ENCODE measurements around the gene ITSN2.

The ITSN2 gene

GRCh38 chr2:24269265-24269664, 91.1 kb downstream of the ITSN2 start:
- no peak for DNase-seq (ENCODE audit: low spot score)

- no peak for DNase-seq (ENCODE audit: low spot score)
Measured at GRCh38 chr2:24265212-24265611, 95.1 kb downstream of the ITSN2 start.

GRCh38 chr2:24262421-24262970, 97.8 kb downstream of the ITSN2 start:
- no peak for DNase-seq (ENCODE audit: low spot score)

- no peak for DNase-seq (ENCODE audit: low spot score)
Measured at GRCh38 chr2:24261441-24261840, 98.9 kb downstream of the ITSN2 start.

GRCh38 chr2:24259316-24259715, 101.0 kb downstream of the ITSN2 start:
- DNase-seq (ENCODE audit: low spot score): no peak

GRCh38 chr2:24258718-24259117, 101.6 kb downstream of the ITSN2 start:
- DNase-seq (ENCODE audit: low spot score): no peak

GRCh38 chr2:24253303-24253919, 106.9 kb downstream of the ITSN2 start:
- DNase-seq (ENCODE audit: low spot score): no peak

GRCh38 chr2:24247592-24247991, 112.7 kb downstream of the ITSN2 start:
- DNase-seq (ENCODE audit: low spot score): no peak

- no peak for DNase-seq (ENCODE audit: low spot score)
Measured at GRCh38 chr2:24247164-24247563, 113.2 kb downstream of the ITSN2 start.

- no peak for DNase-seq (ENCODE audit: low spot score)
Measured at GRCh38 chr2:24245986-24246776, 114.2 kb downstream of the ITSN2 start.

GRCh38 chr2:24241528-24241927, 118.8 kb downstream of the ITSN2 start:
- DNase-seq (ENCODE audit: low spot score): no peak

- DNase-seq (ENCODE audit: low spot score): no peak
Measured at GRCh38 chr2:24239553-24239952, 120.8 kb downstream of the ITSN2 start.

- no peak for DNase-seq (ENCODE audit: low spot score)
Measured at GRCh38 chr2:24238158-24238557, 122.2 kb downstream of the ITSN2 start.

GRCh38 chr2:24237313-24237712, 123.0 kb downstream of the ITSN2 start:
- no peak for DNase-seq (ENCODE audit: low spot score)

GRCh38 chr2:24233321-24233720, 127.0 kb downstream of the ITSN2 start:
- DNase-seq (ENCODE audit: low spot score): no peak

GRCh38 chr2:24231461-24231881, 128.9 kb downstream of the ITSN2 start:
- no peak for DNase-seq (ENCODE audit: low spot score)

- no peak for DNase-seq (ENCODE audit: low spot score)
Measured at GRCh38 chr2:24228470-24228869, 131.9 kb downstream of the ITSN2 start.

- no peak for DNase-seq (ENCODE audit: low spot score)
Measured at GRCh38 chr2:24225499-24226242, 134.7 kb downstream of the ITSN2 start.

- no peak for DNase-seq (ENCODE audit: low spot score)
Measured at GRCh38 chr2:24222946-24223345, 137.4 kb downstream of the ITSN2 start.

GRCh38 chr2:24221343-24222050, 138.8 kb downstream of the ITSN2 start:
- DNase-seq (ENCODE audit: low spot score): no peak

- no peak for DNase-seq (ENCODE audit: low spot score)
Measured at GRCh38 chr2:24220554-24221291, 139.6 kb downstream of the ITSN2 start.
